MCF 10A (cell line): Measurements from ENCODE around the gene CDKL1. TPM values are rescaled to one million over a fixed set of nuclear protein-coding genes. Genes with fewer than 3 reads are reported as not detected.
A peak's percentile ranks its signal among the peaks of the same experiment; 100 is the strongest.

ENCODE experiments used
- BruUV-seq: library from RNA; stranded (reverse); fragments of 400-500 nt; replicated peaks from 2 replicates; lab custom pipeline; 2021; lab: Mats Ljungman, UMichigan
- CTCF ChIA-PET: fragments of 300-600 bp; sonication (Branson Sonifier 250); formaldehyde crosslinking; extraction: SDS; loops from one replicate; lab custom pipeline; 2021; ENCODE audit warnings: antibody characterized with exemption, inconsistent platforms; lab: Yijun Ruan, JAX
- POLR2A ChIA-PET: fragments of 300-600, 350-650 bp; sonication (Branson Sonifier 250); formaldehyde crosslinking; extraction: SDS; loops from one replicate; lab custom pipeline; 2020; ENCODE audit warnings: antibody characterized with exemption, inconsistent platforms; lab: Yijun Ruan, JAX
- DNase-seq: peaks from one replicate; pipeline ENCODE4 v3.0.0-alpha.2; 2018; ENCODE audit not compliant: unreplicated experiment
- H3K27ac Mint-ChIP-seq: one replicate; pipeline ENCODE4 v1.8.0; 2022; ENCODE audit warnings: mild to moderate bottlenecking, low read depth, mixed read lengths; ENCODE audit not compliant: unreplicated experiment
- H3K27me3 Mint-ChIP-seq: one replicate; pipeline ENCODE4 v1.8.0; 2022; ENCODE audit warnings: mixed read lengths; ENCODE audit not compliant: insufficient read depth, unreplicated experiment
- H3K36me3 Mint-ChIP-seq: one replicate; pipeline ENCODE4 v1.8.0; 2022; ENCODE audit warnings: mild to moderate bottlenecking, moderate library complexity, mixed read lengths; ENCODE audit not compliant: insufficient read depth, unreplicated experiment
- H3K4me1 Mint-ChIP-seq: one replicate; pipeline ENCODE4 v1.8.0; 2022; ENCODE audit warnings: mixed read lengths; ENCODE audit not compliant: insufficient read depth, unreplicated experiment
- H3K4me3 Mint-ChIP-seq: one replicate; pipeline ENCODE4 v1.8.0; 2022; ENCODE audit warnings: mild to moderate bottlenecking, moderate library complexity, mixed read lengths; ENCODE audit not compliant: unreplicated experiment
- H3K9me3 Mint-ChIP-seq: one replicate; pipeline ENCODE4 v1.8.0; 2022; ENCODE audit warnings: mixed read lengths; ENCODE audit not compliant: unreplicated experiment
- intact Hi-C: fragments of 100-400 bp; cut with micrococcal nuclease; formaldehyde crosslinking; loops from 2 replicates; pipeline ENCODE4 v1.14.1; 2022
- total RNA-seq: library from RNA; stranded (reverse); gene quantifications from 2 replicates; pipeline ENCODE4 v1.2.3, GENCODE V29; 2022
- TF ChIP-seq, protein P1 (sequence below): fragments of 200-600 bp; IDR thresholded peaks from one replicate; pipeline ENCODE4 v1.8.0; 2022; ENCODE audit warnings: antibody characterized with exemption, mild to moderate bottlenecking; ENCODE audit not compliant: unreplicated experiment

The CDKL1 gene
- total RNA-seq, 1 experiment from 2014 or later = 26.3 TPM

- DNase-seq = no peak
- no peak overlapping the region for H3K4me3 Mint-ChIP-seq
- no TSS peak for BruUV-seq
- TF ChIP-seq, protein P1, sequence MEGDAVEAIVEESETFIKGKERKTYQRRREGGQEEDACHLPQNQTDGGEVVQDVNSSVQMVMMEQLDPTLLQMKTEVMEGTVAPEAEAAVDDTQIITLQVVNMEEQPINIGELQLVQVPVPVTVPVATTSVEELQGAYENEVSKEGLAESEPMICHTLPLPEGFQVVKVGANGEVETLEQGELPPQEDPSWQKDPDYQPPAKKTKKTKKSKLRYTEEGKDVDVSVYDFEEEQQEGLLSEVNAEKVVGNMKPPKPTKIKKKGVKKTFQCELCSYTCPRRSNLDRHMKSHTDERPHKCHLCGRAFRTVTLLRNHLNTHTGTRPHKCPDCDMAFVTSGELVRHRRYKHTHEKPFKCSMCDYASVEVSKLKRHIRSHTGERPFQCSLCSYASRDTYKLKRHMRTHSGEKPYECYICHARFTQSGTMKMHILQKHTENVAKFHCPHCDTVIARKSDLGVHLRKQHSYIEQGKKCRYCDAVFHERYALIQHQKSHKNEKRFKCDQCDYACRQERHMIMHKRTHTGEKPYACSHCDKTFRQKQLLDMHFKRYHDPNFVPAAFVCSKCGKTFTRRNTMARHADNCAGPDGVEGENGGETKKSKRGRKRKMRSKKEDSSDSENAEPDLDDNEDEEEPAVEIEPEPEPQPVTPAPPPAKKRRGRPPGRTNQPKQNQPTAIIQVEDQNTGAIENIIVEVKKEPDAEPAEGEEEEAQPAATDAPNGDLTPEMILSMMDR = no peak
- no peaks in the 10 kb centered on the region for H3K27me3 Mint-ChIP-seq
- no peaks in the 10 kb centered on the region for H3K9me3 Mint-ChIP-seq
- no peak overlapping the region for H3K27ac Mint-ChIP-seq
- no peaks in the 10 kb centered on the region for H3K4me1 Mint-ChIP-seq
- H3K36me3 Mint-ChIP-seq = no peaks in the 10 kb centered on the region
- CTCF ChIA-PET = interaction anchor here (0.6 to 0.9 kb wide), 3 partner anchors 83 to 157 kb away, joined by 3 to 4 read pairs (median 3); partner anchors contain the start of gene ATL1
- POLR2A ChIA-PET = no interaction called here
- intact Hi-C loops = no loop called here
Measured at GRCh38 chr14:50402965-50403364, 6.3 kb upstream of the CDKL1 start.

DNA sequence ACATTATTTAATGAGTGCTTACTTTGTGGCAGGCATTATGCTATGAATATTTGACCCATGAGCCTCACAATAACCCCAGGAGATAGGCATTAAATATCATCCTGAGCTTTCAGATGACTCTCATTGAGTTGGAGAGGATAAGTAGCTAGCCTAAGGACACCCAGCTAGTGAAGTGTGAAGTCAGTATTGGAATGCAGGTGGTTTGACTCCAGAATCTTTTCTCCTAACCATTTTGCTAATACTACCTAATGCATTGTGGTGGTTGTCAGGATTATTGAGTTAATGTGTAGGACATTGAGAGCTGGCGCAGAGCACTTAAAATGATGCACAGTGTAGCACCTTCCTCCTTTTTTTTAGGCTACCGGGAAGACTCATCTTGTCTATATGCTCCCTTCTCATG lies 3.8 kb upstream of the CDKL1 start:
- ChIA-PET CTCF (no interaction called here), POLR2A (interaction anchor here (0.5 to 0.8 kb wide), 2 partner anchors 80 to 199 kb away, joined by 3 to 4 read pairs; no protein-coding TSS in a partner anchor)
- Mint-ChIP-seq H3K4me3 (no peak overlapping the region), H3K36me3 (peaks cover 6% of the 10 kb centered on the region), H3K27ac (no peak overlapping the region), H3K4me1 (peaks cover under 1% of the 10 kb centered on the region), H3K9me3 (no peaks in the 10 kb centered on the region), H3K27me3 (no peaks in the 10 kb centered on the region)
- BruUV-seq = no TSS peak
- DNase-seq = no peak
- intact Hi-C loops = no loop called here
- TF ChIP-seq, protein P1 = no peak

DNA sequence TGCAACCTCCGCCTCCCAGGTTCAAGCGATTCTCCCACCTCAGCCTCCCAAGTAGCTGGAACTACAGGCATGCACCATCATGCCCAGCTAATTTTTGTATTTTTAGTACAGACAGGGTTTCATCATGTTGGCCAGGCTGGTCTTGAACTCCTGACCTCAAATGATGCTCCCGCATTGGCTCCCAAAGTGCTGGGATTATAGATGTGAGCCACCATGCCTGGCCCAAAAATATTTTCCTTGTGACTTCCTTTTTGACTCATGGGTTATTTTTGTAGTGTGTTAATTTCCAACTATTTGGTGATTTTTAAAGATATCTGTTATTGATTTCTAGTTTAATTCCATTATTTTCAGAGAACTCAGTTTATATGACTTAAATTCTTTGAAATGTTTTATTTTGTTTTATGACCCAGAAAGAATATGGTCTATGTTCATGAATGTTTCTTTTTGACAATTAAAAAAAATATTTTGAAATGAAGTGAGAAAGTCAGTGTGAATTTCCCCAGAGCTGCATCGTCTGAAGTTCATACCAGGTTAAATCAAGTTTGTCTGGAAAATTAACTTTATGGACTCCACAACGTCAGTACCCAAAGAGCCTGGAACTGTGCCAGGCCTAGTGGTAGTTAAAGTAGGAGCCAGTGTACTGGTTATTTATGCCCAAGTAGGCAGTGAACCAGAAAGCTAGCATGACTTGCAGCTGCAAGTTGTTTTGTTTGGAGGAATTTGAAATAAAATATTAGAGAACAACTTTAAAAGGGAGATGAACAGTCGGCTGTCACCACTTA lies 2.8 kb upstream of the CDKL1 start:
- no peak overlapping the region for H3K27ac Mint-ChIP-seq
- TF ChIP-seq, protein P1 = no peak
- CTCF ChIA-PET = interaction anchor here (1.5 kb wide), 1 partner anchor 81 kb away, joined by 4 read pairs; no protein-coding TSS in a partner anchor
- no peak overlapping the region for H3K4me3 Mint-ChIP-seq
- no TSS peak for BruUV-seq
- POLR2A ChIA-PET = no interaction called here
- intact Hi-C loops = loop anchor here (10.0 kb wide), 1 partner anchor 55 kb away; no protein-coding TSS in a partner anchor
- H3K4me1 Mint-ChIP-seq = peaks cover 9% of the 10 kb centered on the region
- peaks cover 6% of the 10 kb centered on the region for H3K36me3 Mint-ChIP-seq
- no peaks in the 10 kb centered on the region for H3K27me3 Mint-ChIP-seq
- peak; percentile 54 for DNase-seq
- H3K9me3 Mint-ChIP-seq = no peaks in the 10 kb centered on the region

- no peak for DNase-seq
- Mint-ChIP-seq H3K4me1 (peaks cover 13% of the 10 kb centered on the region), H3K27ac (no peak overlapping the region), H3K9me3 (no peaks in the 10 kb centered on the region), H3K36me3 (peaks cover 10% of the 10 kb centered on the region), H3K4me3 (no peak overlapping the region), H3K27me3 (no peaks in the 10 kb centered on the region)
- intact Hi-C loops = loop anchor here (10.0 kb wide), 1 partner anchor 57 kb away; no protein-coding TSS in a partner anchor
- BruUV-seq = no TSS peak
- ChIA-PET CTCF (interaction anchor here (1.5 kb wide), 1 partner anchor 80 kb away, joined by 4 read pairs; no protein-coding TSS in a partner anchor), POLR2A (interaction anchor here (1.3 to 4.7 kb wide), 7 partner anchors 25 to 133 kb away, joined by 3 to 47 read pairs (median 9); partner anchors contain the start of genes DMAC2L, L2HGDH and MAP4K5)
- TF ChIP-seq, protein P1 = no peak
Measured at GRCh38 chr14:50398189-50398580, 1.5 kb upstream of the CDKL1 start.
